Caco-2 (cell line): ENCODE measurements around the gene KCTD15. TPM values are rescaled to one million over a fixed set of nuclear protein-coding genes. Genes with fewer than 3 reads are reported as not detected.

ENCODE experiments used
- BruUV-seq: library from RNA; stranded (reverse); fragments of 400-500 nt; replicated peaks from 2 replicates; lab custom pipeline; 2021; lab: Mats Ljungman, UMichigan
- CTCF ChIA-PET: fragments of 300-600 bp; sonication (Branson Sonifier 250); formaldehyde crosslinking; loops from one replicate; lab custom pipeline; 2022; ENCODE audit warnings: antibody characterized with exemption; lab: Charles Lee
- POLR2A ChIA-PET: fragments of 300-600 bp; sonication (Branson Sonifier 250); formaldehyde crosslinking; loops from one replicate; lab custom pipeline; 2022; ENCODE audit warnings: antibody characterized with exemption; lab: Charles Lee
- DNase-seq, 2 experiments: peaks; one replicate each; pipeline versions ENCODE4 v3.0.0 to v3.0.0-alpha.2; 2020 to 2022
- H3K27me3 ChIP-seq: replicated peaks from 2 replicates; pipeline ENCODE4 v1.6.0; 2011; ENCODE audit warnings: low read length; ENCODE audit not compliant: control insufficient read depth, insufficient read depth
- H3K36me3 ChIP-seq: 2 replicates; pipeline ENCODE4 v1.5.1; 2011; ENCODE audit warnings: low read length; ENCODE audit not compliant: control insufficient read depth, insufficient read depth
- H3K4me1 ChIP-seq: fragments of 250-450 bp; sonication (Bioruptor Pico); 2 replicates; pipeline ENCODE4 v1.5.1; 2020; ENCODE audit warnings: mild to moderate bottlenecking
- H3K4me3 ChIP-seq: 2 replicates; pipeline ENCODE4 v1.5.1; 2011; ENCODE audit warnings: low read depth, mild to moderate bottlenecking, control low read depth, low read length
- H3K9me3 ChIP-seq: fragments of 250-450 bp; sonication (Bioruptor Pico); 2 replicates; pipeline ENCODE4 v1.5.1; 2020; ENCODE audit warnings: mild to moderate bottlenecking, moderate library complexity
- H3K27ac Mint-ChIP-seq: one replicate; pipeline ENCODE4 v1.8.0; 2022; ENCODE audit warnings: mixed read lengths; ENCODE audit not compliant: unreplicated experiment
- H3K27me3 Mint-ChIP-seq: one replicate; pipeline ENCODE4 v1.8.0; 2022; ENCODE audit warnings: mixed read lengths; ENCODE audit not compliant: insufficient read depth, unreplicated experiment
- H3K36me3 Mint-ChIP-seq: one replicate; pipeline ENCODE4 v1.8.0; 2022; ENCODE audit warnings: mild to moderate bottlenecking, mixed read lengths; ENCODE audit not compliant: insufficient read depth, unreplicated experiment
- H3K4me1 Mint-ChIP-seq: one replicate; pipeline ENCODE4 v1.8.0; 2022; ENCODE audit warnings: low read depth, mixed read lengths; ENCODE audit not compliant: unreplicated experiment
- H3K4me3 Mint-ChIP-seq: one replicate; pipeline ENCODE4 v1.8.0; 2022; ENCODE audit warnings: mild to moderate bottlenecking, moderate library complexity, mixed read lengths; ENCODE audit not compliant: unreplicated experiment
- H3K9me3 Mint-ChIP-seq: one replicate; pipeline ENCODE4 v1.8.0; 2022; ENCODE audit warnings: mixed read lengths; ENCODE audit not compliant: unreplicated experiment
- CTCF ChIP-seq, 2 experiments: fragments of 200-600 bp in 1 of 2; IDR thresholded peaks; 1 replicate in 1 of 2; 2 replicates in 1 of 2; pipeline versions ENCODE4 v1.5.1 to v1.8.0; 2011 to 2022; ENCODE audit warnings: antibody characterized with exemption in 1 of 2, control low read depth in 1 of 2, inconsistent platforms in 1 of 2, low read depth in 1 of 2, low read length in 1 of 2, mild to moderate bottlenecking in 1 of 2, moderate library complexity in 1 of 2; ENCODE audit not compliant: insufficient read depth in 1 of 2, severe bottlenecking in 1 of 2, unreplicated experiment in 1 of 2
- intact Hi-C: fragments of 100-400 bp; cut with micrococcal nuclease; formaldehyde crosslinking; loops from one replicate; pipeline ENCODE4 v1.10.0; 2022; ENCODE audit not compliant: unreplicated experiment
- total RNA-seq: library from RNA; stranded (reverse); gene quantifications from 2 replicates; pipeline ENCODE4 v1.2.3, GENCODE V29; 2022

KCTD15 gene
- total RNA-seq, 1 experiment from 2014 or later: 34.6 TPM

GRCh38 chr19:33770107-33770506, 26.6 kb upstream of the KCTD15 start:
- Histone ChIP-seq H3K36me3 (no peaks in the 10 kb centered on the region), H3K27me3 (peaks cover 2% of the 10 kb centered on the region; the same call in 1 of the 2 replicates), H3K4me1 (no peaks in the 10 kb centered on the region), H3K4me3 (no peak overlapping the region), H3K9me3 (no peaks in the 10 kb centered on the region)
- BruUV-seq: no TSS peak
- no peak for DNase-seq
- Mint-ChIP-seq H3K4me3 (no peak overlapping the region), H3K27me3 (peaks cover 29% of the 10 kb centered on the region), H3K9me3 (no peaks in the 10 kb centered on the region), H3K27ac (no peak overlapping the region), H3K36me3 (no peaks in the 10 kb centered on the region), H3K4me1 (no peaks in the 10 kb centered on the region)
- intact Hi-C loops: no loop called here
- POLR2A ChIA-PET: no interaction called here
- TF ChIP-seq CTCF (IDR thresholded peaks at IDR 0.05; ENCODE audit: insufficient read depth in 1 of 2, low read depth in 1 of 2, low read length in 1 of 2, severe bottlenecking in 1 of 2, unreplicated experiment in 1 of 2): no peak
- CTCF ChIA-PET: interaction anchor here (0.5 to 3.5 kb wide), 5 partner anchors 8 to 354 kb away, joined by 4 to 21 read pairs (median 10); no protein-coding TSS in a partner anchor

GRCh38 chr19:33771384-33772101, 25.1 kb upstream of the KCTD15 start:
- H3K27me3 Mint-ChIP-seq: peaks cover 25% of the 10 kb centered on the region
- H3K36me3 Mint-ChIP-seq: no peaks in the 10 kb centered on the region

More at GRCh38 chr19:33771384-33772101, 25.1 kb upstream of the KCTD15 start:
- POLR2A ChIA-PET: no interaction called here
- BruUV-seq: no TSS peak
- Mint-ChIP-seq H3K4me1 (no peaks in the 10 kb centered on the region), H3K27ac (no peak overlapping the region), H3K9me3 (no peaks in the 10 kb centered on the region), H3K4me3 (no peak overlapping the region)
- peak; percentile 76 to 88 for DNase-seq
- Histone ChIP-seq H3K36me3 (no peaks in the 10 kb centered on the region), H3K9me3 (no peaks in the 10 kb centered on the region), H3K27me3 (peaks cover 2% of the 10 kb centered on the region; the same call in 1 of the 2 replicates), H3K4me1 (no peaks in the 10 kb centered on the region), H3K4me3 (no peak overlapping the region)
- intact Hi-C loops: loop anchor here (1.0 kb wide), 3 partner anchors 341 to 536 kb away; no protein-coding TSS in a partner anchor
- CTCF ChIA-PET: interaction anchor here (0.6 to 3.5 kb wide), 4 partner anchors 341 to 438 kb away, joined by 3 to 21 read pairs (median 6); no protein-coding TSS in a partner anchor
- TF ChIP-seq CTCF (IDR thresholded peaks at IDR 0.05; ENCODE audit: insufficient read depth in 1 of 2, low read depth in 1 of 2, low read length in 1 of 2, severe bottlenecking in 1 of 2, unreplicated experiment in 1 of 2): peak; percentile 83 to 95
